Panc1 (cell line): ENCODE measurements around the gene NEURL2. TPM values are rescaled to one million over a fixed set of nuclear protein-coding genes. Genes with fewer than 3 reads are reported as not detected.

Experiments used
- ATAC-seq: fragments of 200-7000 bp; cut with Tn5 transposase; 2 replicates; pipeline ENCODE4 v1.9.1; 2020; ENCODE audit warnings: mild to moderate bottlenecking, moderate library complexity
- BruUV-seq: library from RNA; stranded (reverse); fragments of 400-500 nt; replicated peaks from 2 replicates; lab custom pipeline; 2021; lab: Mats Ljungman, UMichigan
- CTCF ChIA-PET: fragments of 300-600 bp; sonication (Branson Sonifier 250); formaldehyde crosslinking; loops from one replicate; lab custom pipeline; 2022; ENCODE audit warnings: antibody characterized with exemption; lab: Charles Lee
- POLR2A ChIA-PET: fragments of 300-600 bp; sonication (Branson Sonifier 250); formaldehyde crosslinking; loops from one replicate; lab custom pipeline; 2022; ENCODE audit warnings: antibody characterized with exemption; lab: Charles Lee
- DNase-seq: peaks from one replicate; pipeline ENCODE4 v3.0.0-alpha.2; 2010; ENCODE audit warnings: low read depth, low spot score
- H3K27ac ChIP-seq: 2 replicates; pipeline ENCODE4 v1.5.1; 2011; ENCODE audit warnings: mild to moderate bottlenecking, low read length, inconsistent platforms
- H3K27me3 ChIP-seq: fragments of 200-500 bp; sonication (Bioruptor generic); 2 replicates; pipeline ENCODE4 v1.6.0; 2014; ENCODE audit warnings: low read length, inconsistent platforms; ENCODE audit not compliant: control insufficient read depth, insufficient read depth
- H3K36me3 ChIP-seq: fragments of 200-500 bp; sonication (Bioruptor generic); 2 replicates; pipeline ENCODE4 v1.5.1; 2014; ENCODE audit warnings: inconsistent platforms, mild to moderate bottlenecking, low read length, moderate library complexity; ENCODE audit not compliant: control insufficient read depth, insufficient read depth
- H3K4me1 ChIP-seq: 2 replicates; pipeline ENCODE4 v1.5.1; 2011; ENCODE audit warnings: inconsistent platforms, mild to moderate bottlenecking, low read length, moderate library complexity; ENCODE audit not compliant: control insufficient read depth, insufficient read depth
- H3K4me3 ChIP-seq, 2 experiments: 2 replicates each; pipeline ENCODE4 v1.5.1; 2011 to 2012; ENCODE audit warnings: low read depth in 2 of 2, low read length in 2 of 2, mild to moderate bottlenecking in 2 of 2, inconsistent platforms in 1 of 2, moderate library complexity in 1 of 2
- H3K9me3 ChIP-seq: fragments of 200-500 bp; sonication (Bioruptor generic); 2 replicates; pipeline ENCODE4 v1.5.1; 2014; ENCODE audit warnings: low read depth, mild to moderate bottlenecking, inconsistent platforms, low read length, moderate library complexity; ENCODE audit not compliant: control insufficient read depth, insufficient read depth
- POLR2AphosphoS5 ChIP-seq: IDR thresholded peaks from 2 replicates; pipeline ENCODE4 v1.6.1; 2012; ENCODE audit warnings: mild to moderate bottlenecking, low read depth, low read length, moderate library complexity
- SIN3A ChIP-seq: IDR thresholded peaks from 2 replicates; pipeline ENCODE4 v1.6.1; 2012; ENCODE audit warnings: low read depth, mild to moderate bottlenecking, low read length, moderate library complexity, borderline replicate concordance; ENCODE audit not compliant: insufficient read depth
- TCF7L2 ChIP-seq: IDR thresholded peaks from 2 replicates; pipeline ENCODE4 v1.6.1; 2011; ENCODE audit warnings: mild to moderate bottlenecking, low read depth, low read length, inconsistent platforms
- in situ Hi-C: cut with HindIII; loops from 2 replicates; pipeline ENCODE4 v1.10.0; 2016; ENCODE audit warnings: low sequenced_read_pairs, low pct_unique_long_range_greater_than_20kb
- intact Hi-C: fragments of 100-400 bp; cut with micrococcal nuclease; formaldehyde crosslinking; loops from one replicate; pipeline ENCODE4 v1.10.0; 2022; ENCODE audit not compliant: unreplicated experiment
- total RNA-seq: library from RNA; stranded (reverse); gene quantifications from one replicate; pipeline ENCODE4 v1.2.1, GENCODE V29; 2021; ENCODE audit not compliant: unreplicated experiment
- TF ChIP-seq, protein P1 (sequence below), 2 experiments: IDR thresholded peaks; 2 replicates each; pipeline ENCODE4 v1.6.1; 2011 to 2012; ENCODE audit warnings: low read depth in 2 of 2, control low read depth in 1 of 2, low read length in 1 of 2, mild to moderate bottlenecking in 1 of 2, moderate library complexity in 1 of 2; ENCODE audit not compliant: insufficient read depth in 1 of 2
- TF ChIP-seq, protein P2 (sequence below): fragments of 450-650 bp; IDR thresholded peaks from 2 replicates; pipeline ENCODE4 v1.5.1; 2017; ENCODE audit warnings: mild to moderate bottlenecking

Gene NEURL2
- total RNA-seq, 1 experiment from 2014 or later: 3.0 TPM

DNA sequence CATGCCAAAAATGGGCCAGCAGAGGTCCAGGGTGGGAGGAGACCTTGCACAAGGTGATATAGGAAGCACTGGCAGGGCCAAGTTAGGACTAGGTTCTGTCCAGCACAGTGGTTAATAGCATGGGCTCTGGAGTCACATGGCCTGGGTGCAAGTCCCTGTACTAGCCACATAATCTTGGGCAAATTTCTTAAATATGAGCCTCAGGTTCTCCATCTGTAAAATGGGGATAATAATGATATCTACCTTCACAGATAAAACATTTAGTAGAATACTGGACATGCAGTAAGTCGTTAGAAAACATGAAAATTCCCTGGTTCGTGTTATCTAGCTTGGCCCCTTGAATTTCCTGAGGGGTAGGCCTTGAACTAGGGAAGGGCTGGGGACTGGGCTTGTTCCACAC is 6.3 kb upstream of the NEURL2 start:
- Histone ChIP-seq H3K27ac (no peak overlapping the region), H3K27me3 (no peaks in the 10 kb centered on the region), H3K4me1 (peaks cover 3% of the 10 kb centered on the region), H3K4me3 (no peak overlapping the region), H3K36me3 (peaks cover 3% of the 10 kb centered on the region; the same call in 1 of the 2 replicates), H3K9me3 (no peaks in the 10 kb centered on the region)
- ChIA-PET POLR2A (no interaction called here), CTCF (no interaction called here)
- intact Hi-C loops (no loop called here), in situ Hi-C loops (no loop called here)
- TF ChIP-seq, protein P1, sequence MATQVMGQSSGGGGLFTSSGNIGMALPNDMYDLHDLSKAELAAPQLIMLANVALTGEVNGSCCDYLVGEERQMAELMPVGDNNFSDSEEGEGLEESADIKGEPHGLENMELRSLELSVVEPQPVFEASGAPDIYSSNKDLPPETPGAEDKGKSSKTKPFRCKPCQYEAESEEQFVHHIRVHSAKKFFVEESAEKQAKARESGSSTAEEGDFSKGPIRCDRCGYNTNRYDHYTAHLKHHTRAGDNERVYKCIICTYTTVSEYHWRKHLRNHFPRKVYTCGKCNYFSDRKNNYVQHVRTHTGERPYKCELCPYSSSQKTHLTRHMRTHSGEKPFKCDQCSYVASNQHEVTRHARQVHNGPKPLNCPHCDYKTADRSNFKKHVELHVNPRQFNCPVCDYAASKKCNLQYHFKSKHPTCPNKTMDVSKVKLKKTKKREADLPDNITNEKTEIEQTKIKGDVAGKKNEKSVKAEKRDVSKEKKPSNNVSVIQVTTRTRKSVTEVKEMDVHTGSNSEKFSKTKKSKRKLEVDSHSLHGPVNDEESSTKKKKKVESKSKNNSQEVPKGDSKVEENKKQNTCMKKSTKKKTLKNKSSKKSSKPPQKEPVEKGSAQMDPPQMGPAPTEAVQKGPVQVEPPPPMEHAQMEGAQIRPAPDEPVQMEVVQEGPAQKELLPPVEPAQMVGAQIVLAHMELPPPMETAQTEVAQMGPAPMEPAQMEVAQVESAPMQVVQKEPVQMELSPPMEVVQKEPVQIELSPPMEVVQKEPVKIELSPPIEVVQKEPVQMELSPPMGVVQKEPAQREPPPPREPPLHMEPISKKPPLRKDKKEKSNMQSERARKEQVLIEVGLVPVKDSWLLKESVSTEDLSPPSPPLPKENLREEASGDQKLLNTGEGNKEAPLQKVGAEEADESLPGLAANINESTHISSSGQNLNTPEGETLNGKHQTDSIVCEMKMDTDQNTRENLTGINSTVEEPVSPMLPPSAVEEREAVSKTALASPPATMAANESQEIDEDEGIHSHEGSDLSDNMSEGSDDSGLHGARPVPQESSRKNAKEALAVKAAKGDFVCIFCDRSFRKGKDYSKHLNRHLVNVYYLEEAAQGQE (IDR thresholded peaks at IDR 0.05; ENCODE audit: insufficient read depth in 1 of 2, low read depth in 2 of 2, low read length in 1 of 2): no peak
- TF ChIP-seq POLR2AphosphoS5: no peak
- no peak for TF ChIP-seq TCF7L2
- TF ChIP-seq, protein P2, sequence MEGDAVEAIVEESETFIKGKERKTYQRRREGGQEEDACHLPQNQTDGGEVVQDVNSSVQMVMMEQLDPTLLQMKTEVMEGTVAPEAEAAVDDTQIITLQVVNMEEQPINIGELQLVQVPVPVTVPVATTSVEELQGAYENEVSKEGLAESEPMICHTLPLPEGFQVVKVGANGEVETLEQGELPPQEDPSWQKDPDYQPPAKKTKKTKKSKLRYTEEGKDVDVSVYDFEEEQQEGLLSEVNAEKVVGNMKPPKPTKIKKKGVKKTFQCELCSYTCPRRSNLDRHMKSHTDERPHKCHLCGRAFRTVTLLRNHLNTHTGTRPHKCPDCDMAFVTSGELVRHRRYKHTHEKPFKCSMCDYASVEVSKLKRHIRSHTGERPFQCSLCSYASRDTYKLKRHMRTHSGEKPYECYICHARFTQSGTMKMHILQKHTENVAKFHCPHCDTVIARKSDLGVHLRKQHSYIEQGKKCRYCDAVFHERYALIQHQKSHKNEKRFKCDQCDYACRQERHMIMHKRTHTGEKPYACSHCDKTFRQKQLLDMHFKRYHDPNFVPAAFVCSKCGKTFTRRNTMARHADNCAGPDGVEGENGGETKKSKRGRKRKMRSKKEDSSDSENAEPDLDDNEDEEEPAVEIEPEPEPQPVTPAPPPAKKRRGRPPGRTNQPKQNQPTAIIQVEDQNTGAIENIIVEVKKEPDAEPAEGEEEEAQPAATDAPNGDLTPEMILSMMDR: no peak
- no peak for TF ChIP-seq SIN3A
- DNase-seq (no peak), ATAC-seq (no peak)
- BruUV-seq: no TSS peak

GRCh38 chr20:45896641-45897161 is 5.7 kb upstream of the NEURL2 start:
- Histone ChIP-seq H3K27ac (no peak overlapping the region), H3K4me1 (peaks cover 8% of the 10 kb centered on the region), H3K36me3 (peaks cover 3% of the 10 kb centered on the region; the same call in 1 of the 2 replicates), H3K4me3 (no peak overlapping the region), H3K27me3 (no peaks in the 10 kb centered on the region), H3K9me3 (no peaks in the 10 kb centered on the region)
- ChIA-PET POLR2A (no interaction called here), CTCF (no interaction called here)
- intact Hi-C loops (no loop called here), in situ Hi-C loops (no loop called here)
- TF ChIP-seq POLR2AphosphoS5 (no peak), TCF7L2 (no peak), SIN3A (no peak)
- TF ChIP-seq, protein P1 (IDR thresholded peaks at IDR 0.05; ENCODE audit: insufficient read depth in 1 of 2, low read depth in 2 of 2, low read length in 1 of 2): no peak
- TF ChIP-seq, protein P2: no peak
- BruUV-seq: no TSS peak
- DNase-seq (no peak), ATAC-seq (no peak)
